A549 (cell line): ENCODE results near the gene ITGA1.

Experiments used
- CEBPB ChIP-seq, 2 experiments: fragments of >200 bp in 1 of 2; sonication (Bioruptor Twin) in 1 of 2; formaldehyde crosslinking in 1 of 2; IDR thresholded peaks; 2 replicates each; pipeline ENCODE4 v1.6.1; 2012 to 2016
- CHD4 ChIP-seq: fragments of 200-600 bp; sonication (generic); IDR thresholded peaks from 2 replicates; pipeline ENCODE4 v1.6.1; 2016; ENCODE audit warnings: antibody characterized with exemption, mild to moderate bottlenecking, borderline replicate concordance
- ESRRA ChIP-seq: fragments of 150-350 bp; IDR thresholded peaks from 2 replicates; pipeline ENCODE4 v1.6.1; 2014; ENCODE audit warnings: mild to moderate bottlenecking, low read length, borderline replicate concordance
- POLR2A ChIP-seq: IDR thresholded peaks from 2 replicates; pipeline ENCODE4 v1.6.1; 2012; ENCODE audit warnings: mild to moderate bottlenecking, low read length
- TF ChIP-seq, protein P1 (sequence below): fragments of >200 bp; sonication (Bioruptor Twin); formaldehyde crosslinking; IDR thresholded peaks from 3 replicates; pipeline ENCODE4 v1.5.1; 2016

DNA sequence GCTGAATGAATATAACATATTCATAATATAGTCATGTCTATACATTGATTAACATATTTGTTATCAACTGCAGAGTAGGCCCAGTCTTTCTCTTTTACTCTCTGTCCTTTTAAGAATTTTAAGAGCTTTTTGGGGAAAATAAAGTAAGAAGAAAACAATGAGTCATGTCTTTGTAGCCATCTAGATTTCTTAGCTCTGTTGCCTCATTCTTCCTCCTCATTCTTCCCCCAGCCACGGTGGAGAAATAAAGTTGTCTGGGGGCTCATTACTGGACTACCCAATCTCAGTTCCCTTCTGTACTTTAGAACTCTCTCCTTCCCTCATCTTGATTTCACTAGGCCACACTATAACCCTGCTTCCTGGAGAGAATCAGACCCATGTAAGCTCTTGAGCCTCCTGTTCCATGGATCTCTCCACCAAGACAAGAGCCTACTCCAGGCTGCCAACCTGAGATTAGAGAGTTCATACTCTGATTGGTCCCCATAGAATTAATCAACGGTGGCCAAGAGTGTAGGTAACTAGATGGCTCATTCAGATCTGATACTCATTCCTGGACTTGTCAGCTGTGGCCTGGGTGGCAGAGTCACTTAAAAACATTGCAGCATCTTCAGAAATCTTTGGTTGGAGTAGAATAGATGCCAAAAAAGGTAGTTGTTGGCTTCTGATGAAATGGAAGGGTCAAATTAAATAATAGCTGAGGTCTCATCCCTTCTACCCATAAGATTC lies 44.2 kb downstream of the ITGA1 start:
- TF ChIP-seq ESRRA (no peak), POLR2A (no peak), CHD4 (no peak), CEBPB (IDR thresholded peaks at IDR 0.05) (no peak)
- TF ChIP-seq, protein P1, sequence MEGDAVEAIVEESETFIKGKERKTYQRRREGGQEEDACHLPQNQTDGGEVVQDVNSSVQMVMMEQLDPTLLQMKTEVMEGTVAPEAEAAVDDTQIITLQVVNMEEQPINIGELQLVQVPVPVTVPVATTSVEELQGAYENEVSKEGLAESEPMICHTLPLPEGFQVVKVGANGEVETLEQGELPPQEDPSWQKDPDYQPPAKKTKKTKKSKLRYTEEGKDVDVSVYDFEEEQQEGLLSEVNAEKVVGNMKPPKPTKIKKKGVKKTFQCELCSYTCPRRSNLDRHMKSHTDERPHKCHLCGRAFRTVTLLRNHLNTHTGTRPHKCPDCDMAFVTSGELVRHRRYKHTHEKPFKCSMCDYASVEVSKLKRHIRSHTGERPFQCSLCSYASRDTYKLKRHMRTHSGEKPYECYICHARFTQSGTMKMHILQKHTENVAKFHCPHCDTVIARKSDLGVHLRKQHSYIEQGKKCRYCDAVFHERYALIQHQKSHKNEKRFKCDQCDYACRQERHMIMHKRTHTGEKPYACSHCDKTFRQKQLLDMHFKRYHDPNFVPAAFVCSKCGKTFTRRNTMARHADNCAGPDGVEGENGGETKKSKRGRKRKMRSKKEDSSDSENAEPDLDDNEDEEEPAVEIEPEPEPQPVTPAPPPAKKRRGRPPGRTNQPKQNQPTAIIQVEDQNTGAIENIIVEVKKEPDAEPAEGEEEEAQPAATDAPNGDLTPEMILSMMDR: no peak
